HepG2 (cell line): ENCODE measurements around the gene SYNGAP1. TPM values are rescaled to one million over a fixed set of nuclear protein-coding genes. Genes with fewer than 3 reads are reported as not detected.

ENCODE experiments used
- ARNT2 ChIP-seq: sonication (generic); formaldehyde crosslinking; IDR thresholded peaks from 2 replicates; pipeline ENCODE4 v1.8.0; 2022; ENCODE audit warnings: mild to moderate bottlenecking, low read depth, missing genetic modification reagents, moderate library complexity
- CENPX ChIP-seq: sonication (generic); formaldehyde crosslinking; IDR thresholded peaks from 2 replicates; pipeline ENCODE4 v1.9.0; 2021; ENCODE audit warnings: mild to moderate bottlenecking, missing genetic modification reagents, moderate library complexity
- ELF1 ChIP-seq: sonication (generic); formaldehyde crosslinking; IDR thresholded peaks from 2 replicates; pipeline ENCODE4 v1.4.0; 2020; ENCODE audit warnings: missing genetic modification reagents
- GABPA ChIP-seq, 2 experiments: IDR thresholded peaks; 2 replicates each; pipeline ENCODE4 v1.6.1; 2011 to 2016; ENCODE audit warnings: low read depth in 2 of 2, low read length in 1 of 2, missing biosample characterization in 1 of 2, missing genetic modification characterization in 1 of 2
- HMG20B ChIP-seq: conservative IDR thresholded peaks from 2 replicates; pipeline ENCODE4 v1.6.1; 2016; ENCODE audit warnings: missing genetic modification reagents, missing compliant biosample characterization
- KLF13 ChIP-seq: sonication (generic); formaldehyde crosslinking; IDR thresholded peaks from 2 replicates; pipeline ENCODE4 v1.4.0; 2020; ENCODE audit warnings: mild to moderate bottlenecking, missing genetic modification reagents
- MXI1 ChIP-seq: IDR thresholded peaks from 3 replicates; pipeline ENCODE4 v1.6.1; 2012; ENCODE audit warnings: low read depth, low read length, inconsistent platforms, borderline replicate concordance
- NR2C2 ChIP-seq: sonication (generic); formaldehyde crosslinking; IDR thresholded peaks from 2 replicates; pipeline ENCODE4 v1.4.0; 2020; ENCODE audit warnings: missing genetic modification reagents, mild to moderate bottlenecking, moderate library complexity, borderline replicate concordance
- SOX6 ChIP-seq, 2 experiments: fragments of 450-650 bp in 1 of 2; sonication (generic) in 1 of 2; formaldehyde crosslinking in 1 of 2; IDR thresholded peaks; 2 replicates each; pipeline versions ENCODE4 v1.4.0 to v1.6.1; 2017 to 2020; ENCODE audit warnings: antibody characterized with exemption in 1 of 2, mild to moderate bottlenecking in 1 of 2, missing genetic modification reagents in 1 of 2
- ZFP90 ChIP-seq: sonication (generic); formaldehyde crosslinking; IDR thresholded peaks from 2 replicates; pipeline ENCODE4 v1.8.0; 2022; ENCODE audit warnings: missing genetic modification reagents, mild to moderate bottlenecking, inconsistent platforms, borderline replicate concordance
- ZNF501 ChIP-seq: sonication (generic); formaldehyde crosslinking; IDR thresholded peaks from 2 replicates; pipeline ENCODE4 v1.5.1; 2020; ENCODE audit warnings: mild to moderate bottlenecking, moderate library complexity, missing genetic modification reagents
- ZNF7 ChIP-seq: IDR thresholded peaks from 2 replicates; pipeline ENCODE4 v1.6.1; 2016; ENCODE audit warnings: missing biosample characterization, missing genetic modification reagents
- polyA plus RNA-seq, 8 experiments: library from polyadenylated mRNA; depleted of rRNA in 3 of 8; stranded (reverse) in 7 of 8; unstranded in 1 of 8; fragments of >200 nt; fragmentation: Illumina TruSeq in 4 of 8; extraction: Trizol in 4 of 8; gene quantifications; 2 replicates each; pipeline versions ENCODE4 v1.2.1 to v1.2.3, GENCODE V29; 2011 to 2016; ENCODE audit warnings: low read depth in 4 of 8, missing spikeins in 1 of 8, mixed read lengths in 1 of 8; ENCODE audit not compliant: insufficient read depth in 1 of 8
- total RNA-seq, 5 experiments: library from RNA; depleted of rRNA; stranded (reverse); fragments of >200 nt; fragmentation: Illumina TruSeq; extraction: Trizol; gene quantifications; 2 replicates each; pipeline ENCODE4 v1.2.3, GENCODE V29; 2016; ENCODE audit warnings: low read depth in 1 of 5
- TF ChIP-seq, protein P1 (sequence below): conservative IDR thresholded peaks from 2 replicates; pipeline ENCODE4 v1.6.1; 2018; ENCODE audit warnings: missing genetic modification reagents
- TF ChIP-seq, protein P2 (sequence below): IDR thresholded peaks from 2 replicates; pipeline ENCODE4 v1.6.1; 2018; ENCODE audit warnings: missing genetic modification reagents, mild to moderate bottlenecking, missing compliant biosample characterization
- TF ChIP-seq, protein P3 (sequence below): sonication (generic); formaldehyde crosslinking; IDR thresholded peaks from 2 replicates; pipeline ENCODE4 v1.8.0; 2022; ENCODE audit warnings: missing genetic modification reagents, mild to moderate bottlenecking, borderline replicate concordance
- TF ChIP-seq, protein P4 (sequence below): sonication (generic); formaldehyde crosslinking; IDR thresholded peaks from 2 replicates; pipeline ENCODE4 v1.4.0; 2020; ENCODE audit warnings: missing genetic modification reagents, mild to moderate bottlenecking, borderline replicate concordance
- TF ChIP-seq, protein P5 (sequence below): sonication (generic); formaldehyde crosslinking; IDR thresholded peaks from 2 replicates; pipeline ENCODE4 v1.4.0; 2020; ENCODE audit warnings: missing genetic modification reagents

The SYNGAP1 gene
- total and polyA plus RNA-seq, 2 of the 13 experiments (the other 11 are each of a cell fraction or from before 2014, with no cell fraction given) = 0.75 to 1.1 TPM

DNA sequence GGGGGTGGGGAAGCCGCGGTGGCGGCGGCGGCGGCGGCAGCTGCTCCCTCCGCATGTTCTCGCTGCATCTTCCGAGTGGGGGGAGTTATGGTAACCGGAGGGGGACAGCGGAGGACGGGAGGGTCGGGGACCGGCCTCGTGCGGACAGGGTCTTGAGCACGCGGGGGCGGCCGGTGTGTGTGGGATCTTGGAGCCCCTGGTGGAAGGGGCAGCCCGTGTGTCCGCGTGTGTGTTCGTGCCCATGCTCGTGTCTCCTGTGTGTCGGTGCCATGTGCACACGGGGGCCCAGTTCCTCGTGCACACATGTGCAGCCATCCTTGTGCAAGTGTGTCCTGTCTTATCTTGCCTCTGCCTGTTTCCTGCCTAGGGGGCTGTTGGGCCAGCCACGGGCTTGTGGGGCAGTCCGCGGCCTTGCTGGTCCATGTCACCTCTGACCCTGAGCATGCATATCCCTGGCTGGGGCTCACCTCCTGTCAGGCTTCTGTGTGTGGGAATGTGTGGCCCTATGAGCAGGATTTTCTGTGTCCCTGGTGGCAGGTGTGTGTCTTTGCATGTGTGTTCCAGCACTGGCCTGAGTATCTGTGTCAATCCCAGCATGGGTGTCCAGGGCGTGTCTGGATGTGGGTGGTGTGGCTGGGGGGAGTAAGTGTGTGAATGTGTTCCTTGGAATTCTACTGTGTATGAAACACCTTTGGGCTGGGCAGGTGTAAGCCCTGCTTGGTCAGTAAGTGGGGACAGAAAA lies 8.5 kb downstream of the SYNGAP1 start (continued):
- TF ChIP-seq, protein P1, sequence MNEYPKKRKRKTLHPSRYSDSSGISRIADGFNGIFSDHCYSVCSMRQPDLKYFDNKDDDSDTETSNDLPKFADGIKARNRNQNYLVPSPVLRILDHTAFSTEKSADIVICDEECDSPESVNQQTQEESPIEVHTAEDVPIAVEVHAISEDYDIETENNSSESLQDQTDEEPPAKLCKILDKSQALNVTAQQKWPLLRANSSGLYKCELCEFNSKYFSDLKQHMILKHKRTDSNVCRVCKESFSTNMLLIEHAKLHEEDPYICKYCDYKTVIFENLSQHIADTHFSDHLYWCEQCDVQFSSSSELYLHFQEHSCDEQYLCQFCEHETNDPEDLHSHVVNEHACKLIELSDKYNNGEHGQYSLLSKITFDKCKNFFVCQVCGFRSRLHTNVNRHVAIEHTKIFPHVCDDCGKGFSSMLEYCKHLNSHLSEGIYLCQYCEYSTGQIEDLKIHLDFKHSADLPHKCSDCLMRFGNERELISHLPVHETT = peak; percentile 40; the same call in 1 of the 2 replicates
- 0 out of 3 replicates have a peak, but pooled peaks have one; percentile 38 for TF ChIP-seq MXI1
- no peak for TF ChIP-seq HMG20B
- TF ChIP-seq ZNF7 (CRISPR knock-in tag) = no peak
- TF ChIP-seq ELF1 (CRISPR knock-in tag) = no peak
- no peak for TF ChIP-seq SOX6 (IDR thresholded peaks at IDR 0.05)
- 0 out of 2 replicates have a peak, but pooled peaks have one; percentile 31 for TF ChIP-seq SOX6 (CRISPR knock-in tag; IDR thresholded peaks at IDR 0.05)
- 0 out of 2 replicates have a peak, but pooled peaks have one; percentile 20 for TF ChIP-seq ARNT2 (CRISPR knock-in tag)
- TF ChIP-seq, protein P2, sequence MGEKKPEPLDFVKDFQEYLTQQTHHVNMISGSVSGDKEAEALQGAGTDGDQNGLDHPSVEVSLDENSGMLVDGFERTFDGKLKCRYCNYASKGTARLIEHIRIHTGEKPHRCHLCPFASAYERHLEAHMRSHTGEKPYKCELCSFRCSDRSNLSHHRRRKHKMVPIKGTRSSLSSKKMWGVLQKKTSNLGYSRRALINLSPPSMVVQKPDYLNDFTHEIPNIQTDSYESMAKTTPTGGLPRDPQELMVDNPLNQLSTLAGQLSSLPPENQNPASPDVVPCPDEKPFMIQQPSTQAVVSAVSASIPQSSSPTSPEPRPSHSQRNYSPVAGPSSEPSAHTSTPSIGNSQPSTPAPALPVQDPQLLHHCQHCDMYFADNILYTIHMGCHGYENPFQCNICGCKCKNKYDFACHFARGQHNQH (CRISPR knock-in tag) = peak; percentile 19; the same call in 1 of the 2 replicates
- no peak for TF ChIP-seq GABPA (IDR thresholded peaks at IDR 0.05; ENCODE audit: low read depth, low read length)
- TF ChIP-seq GABPA (CRISPR knock-in tag; IDR thresholded peaks at IDR 0.05; ENCODE audit: low read depth) = no peak
- TF ChIP-seq CENPX (CRISPR knock-in tag) = 0 out of 2 replicates have a peak, but pooled peaks have one; percentile 74
- TF ChIP-seq, protein P3, sequence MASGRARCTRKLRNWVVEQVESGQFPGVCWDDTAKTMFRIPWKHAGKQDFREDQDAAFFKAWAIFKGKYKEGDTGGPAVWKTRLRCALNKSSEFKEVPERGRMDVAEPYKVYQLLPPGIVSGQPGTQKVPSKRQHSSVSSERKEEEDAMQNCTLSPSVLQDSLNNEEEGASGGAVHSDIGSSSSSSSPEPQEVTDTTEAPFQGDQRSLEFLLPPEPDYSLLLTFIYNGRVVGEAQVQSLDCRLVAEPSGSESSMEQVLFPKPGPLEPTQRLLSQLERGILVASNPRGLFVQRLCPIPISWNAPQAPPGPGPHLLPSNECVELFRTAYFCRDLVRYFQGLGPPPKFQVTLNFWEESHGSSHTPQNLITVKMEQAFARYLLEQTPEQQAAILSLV (CRISPR knock-in tag) = peak; percentile 71; the same call in 1 of the 2 replicates
- TF ChIP-seq KLF13 (CRISPR knock-in tag) = peak; percentile 81; the same call in 1 of the 2 replicates
- peak; percentile 66 for TF ChIP-seq ZNF501 (CRISPR knock-in tag)
- TF ChIP-seq, protein P4, sequence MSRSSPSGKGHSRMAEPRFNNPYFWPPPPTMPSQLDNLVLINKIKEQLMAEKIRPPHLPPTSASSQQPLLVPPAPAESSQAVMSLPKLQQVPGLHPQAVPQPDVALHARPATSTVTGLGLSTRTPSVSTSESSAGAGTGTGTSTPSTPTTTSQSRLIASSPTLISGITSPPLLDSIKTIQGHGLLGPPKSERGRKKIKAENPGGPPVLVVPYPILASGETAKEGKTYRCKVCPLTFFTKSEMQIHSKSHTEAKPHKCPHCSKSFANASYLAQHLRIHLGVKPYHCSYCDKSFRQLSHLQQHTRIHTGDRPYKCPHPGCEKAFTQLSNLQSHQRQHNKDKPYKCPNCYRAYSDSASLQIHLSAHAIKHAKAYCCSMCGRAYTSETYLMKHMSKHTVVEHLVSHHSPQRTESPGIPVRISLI (CRISPR knock-in tag) = peak; percentile 41; the same call in 1 of the 2 replicates
- TF ChIP-seq, protein P5, sequence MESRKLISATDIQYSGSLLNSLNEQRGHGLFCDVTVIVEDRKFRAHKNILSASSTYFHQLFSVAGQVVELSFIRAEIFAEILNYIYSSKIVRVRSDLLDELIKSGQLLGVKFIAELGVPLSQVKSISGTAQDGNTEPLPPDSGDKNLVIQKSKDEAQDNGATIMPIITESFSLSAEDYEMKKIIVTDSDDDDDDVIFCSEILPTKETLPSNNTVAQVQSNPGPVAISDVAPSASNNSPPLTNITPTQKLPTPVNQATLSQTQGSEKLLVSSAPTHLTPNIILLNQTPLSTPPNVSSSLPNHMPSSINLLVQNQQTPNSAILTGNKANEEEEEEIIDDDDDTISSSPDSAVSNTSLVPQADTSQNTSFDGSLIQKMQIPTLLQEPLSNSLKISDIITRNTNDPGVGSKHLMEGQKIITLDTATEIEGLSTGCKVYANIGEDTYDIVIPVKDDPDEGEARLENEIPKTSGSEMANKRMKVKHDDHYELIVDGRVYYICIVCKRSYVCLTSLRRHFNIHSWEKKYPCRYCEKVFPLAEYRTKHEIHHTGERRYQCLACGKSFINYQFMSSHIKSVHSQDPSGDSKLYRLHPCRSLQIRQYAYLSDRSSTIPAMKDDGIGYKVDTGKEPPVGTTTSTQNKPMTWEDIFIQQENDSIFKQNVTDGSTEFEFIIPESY (CRISPR knock-in tag) = 0 out of 2 replicates have a peak, but pooled peaks have one; percentile 10
- peak; percentile 76 for TF ChIP-seq NR2C2 (CRISPR knock-in tag)
- 0 out of 2 replicates have a peak, but pooled peaks have one; percentile 32 for TF ChIP-seq ZFP90 (CRISPR knock-in tag)
